Endothelial cell of umbilical vein (primary cell): Measurements from ENCODE around the gene ITSN1. TPM values are rescaled to one million over a fixed set of nuclear protein-coding genes. Genes with fewer than 3 reads are reported as not detected.

Source experiments
- BruUV-seq: library from RNA; stranded (reverse); fragments of 400-500 nt; replicated peaks from 2 replicates; lab custom pipeline; 2021; lab: Mats Ljungman, UMichigan
- CTCF ChIA-PET: fragments of 300-600, 350-600 bp; sonication (Branson Sonifier 250); formaldehyde crosslinking; loops from one replicate; lab custom pipeline; 2021; ENCODE audit warnings: antibody characterized with exemption, inconsistent platforms; lab: Charles Lee
- POLR2A ChIA-PET: fragments of 300-600, 350-600 bp; sonication (Branson Sonifier 250); formaldehyde crosslinking; loops from one replicate; lab custom pipeline; 2021; ENCODE audit warnings: antibody characterized with exemption, inconsistent platforms; lab: Charles Lee
- DNase-seq: peaks from one replicate; pipeline ENCODE4 v3.0.0-alpha.2; 2011; ENCODE audit warnings: low read depth, low spot score
- FAIRE-seq: peaks from 2 replicates; lab custom pipeline; 2011; peaks lifted over from hg19 to GRCh38; lab: Jason Lieb, UNC
- H2AFZ ChIP-seq: 2 replicates; pipeline ENCODE4 v1.6.0; 2012; ENCODE audit warnings: low read depth, low read length, control low read depth, inconsistent platforms
- H3K27ac ChIP-seq: 2 replicates; pipeline ENCODE4 v1.5.1; 2011; ENCODE audit warnings: low read depth, mild to moderate bottlenecking, control low read depth, low read length, moderate library complexity; ENCODE audit not compliant: insufficient read depth
- H3K27me3 ChIP-seq, 2 experiments: 2 replicates each; pipeline versions ENCODE4 v1.6.0 to v1.6.1; 2011; ENCODE audit warnings: low read length in 2 of 2, mixed read lengths in 1 of 2; ENCODE audit not compliant: control insufficient read depth in 2 of 2, insufficient read depth in 2 of 2
- H3K36me3 ChIP-seq, 2 experiments: 2 replicates in 1 of 2; 3 replicates in 1 of 2; pipeline ENCODE4 v1.5.1; 2011; ENCODE audit warnings: low read length in 2 of 2, mild to moderate bottlenecking in 1 of 2, moderate library complexity in 1 of 2; ENCODE audit not compliant: control insufficient read depth in 2 of 2, insufficient read depth in 2 of 2; ENCODE audit errors: extremely low read depth in 1 of 2
- H3K4me1 ChIP-seq: 3 replicates; pipeline ENCODE4 v1.5.1; 2011; ENCODE audit warnings: mild to moderate bottlenecking, low read length; ENCODE audit not compliant: control insufficient read depth, insufficient read depth; ENCODE audit errors: extremely low read depth
- H3K4me2 ChIP-seq: 2 replicates; pipeline ENCODE4 v1.6.1; 2011; ENCODE audit warnings: low read length, control low read depth, mixed read lengths; ENCODE audit not compliant: insufficient read depth
- H3K4me3 ChIP-seq, 3 experiments: fragments of 200-600 bp in 1 of 3; sonication (generic), shearing (Covaris generic) in 1 of 3; replicated peaks in 1 of 3; 2 replicates each; pipeline ENCODE4 v1.5.1; 2011 to 2016; ENCODE audit warnings: control low read depth in 3 of 3, low read length in 3 of 3, mild to moderate bottlenecking in 2 of 3, inconsistent platforms in 1 of 3, low read depth in 1 of 3, moderate library complexity in 1 of 3; ENCODE audit not compliant: insufficient read depth in 1 of 3
- H3K79me2 ChIP-seq: 2 replicates; pipeline ENCODE4 v1.6.0; 2012; ENCODE audit warnings: low read length, inconsistent platforms; ENCODE audit not compliant: control insufficient read depth, insufficient read depth
- H3K9ac ChIP-seq: replicated peaks from 2 replicates; pipeline ENCODE3; 2011; ENCODE audit warnings: low read length, control low read depth; ENCODE audit not compliant: insufficient read depth; ENCODE audit errors: extremely low read depth
- H3K9me1 ChIP-seq: replicated peaks from 3 replicates; pipeline ENCODE4 v1.6.0; 2011; ENCODE audit warnings: mild to moderate bottlenecking, low read length; ENCODE audit not compliant: control insufficient read depth, insufficient read depth; ENCODE audit errors: extremely low read depth
- H3K9me3 ChIP-seq: replicated peaks from 2 replicates; pipeline ENCODE4 v1.5.1; 2012; ENCODE audit warnings: low read length, inconsistent platforms; ENCODE audit not compliant: control insufficient read depth, insufficient read depth
- H4K20me1 ChIP-seq: replicated peaks from 2 replicates; pipeline ENCODE3; 2011; ENCODE audit warnings: mild to moderate bottlenecking, low read length; ENCODE audit not compliant: control insufficient read depth, insufficient read depth; ENCODE audit errors: extremely low read depth
- EZH2 ChIP-seq: IDR thresholded peaks from 2 replicates; pipeline ENCODE4 v1.6.1; 2012; ENCODE audit warnings: borderline replicate concordance, low read depth, mild to moderate bottlenecking, moderate library complexity, low read length, inconsistent platforms; ENCODE audit not compliant: severe bottlenecking
- FOS ChIP-seq: IDR thresholded peaks from 2 replicates; pipeline ENCODE4 v1.6.1; 2011; ENCODE audit warnings: mild to moderate bottlenecking, low read length, moderate library complexity, borderline replicate concordance; ENCODE audit not compliant: insufficient read depth
- GATA2 ChIP-seq: IDR thresholded peaks from 2 replicates; pipeline ENCODE4 v1.7.0; 2011; ENCODE audit warnings: low read depth, mild to moderate bottlenecking, moderate library complexity, mixed read lengths, low read length; ENCODE audit not compliant: insufficient read length, insufficient read depth
- JUN ChIP-seq: IDR thresholded peaks from 2 replicates; pipeline ENCODE4 v1.6.1; 2011; ENCODE audit warnings: borderline replicate concordance, low read depth; ENCODE audit not compliant: insufficient read length, insufficient read depth
- MYC ChIP-seq: IDR thresholded peaks from one replicate; pipeline ENCODE4 v1.6.1; 2011; ENCODE audit warnings: mild to moderate bottlenecking, low read depth, low read length
- POLR2A ChIP-seq: IDR thresholded peaks from 2 replicates; pipeline ENCODE4 v1.6.1; 2012; ENCODE audit warnings: low read depth, mild to moderate bottlenecking, control low read depth, low read length
- POLR2AphosphoS5 ChIP-seq: IDR thresholded peaks from 2 replicates; pipeline ENCODE4 v1.6.1; 2012; ENCODE audit warnings: low read depth, mild to moderate bottlenecking, control low read depth, low read length, moderate library complexity; ENCODE audit not compliant: insufficient read depth
- dilution Hi-C: fragments of 300-500 bp; cut with MboI; formaldehyde crosslinking; loops from one replicate; pipeline ENCODE4 v1.15.0; 2019; ENCODE audit warnings: low sequenced_read_pairs; ENCODE audit not compliant: extremely low pct_ligation_motif_present
- intact Hi-C: fragments of 100-400 bp; cut with micrococcal nuclease; formaldehyde crosslinking; loops from one replicate; pipeline ENCODE4 v1.10.0; 2022
- polyA plus RNA-seq, 4 experiments: library from polyadenylated mRNA; depleted of rRNA in 3 of 4; stranded (reverse) in 3 of 4; unstranded in 1 of 4; fragments of >200 nt; gene quantifications; 2 replicates each; pipeline versions ENCODE4 v1.2.1 to v1.2.3, GENCODE V29; 2011 to 2012; ENCODE audit warnings: missing spikeins in 1 of 4
- total RNA-seq: library from RNA; stranded (reverse); gene quantifications from 2 replicates; pipeline ENCODE4 v1.2.3, GENCODE V29; 2021
- TF ChIP-seq, protein P1 (sequence below), 2 donors: IDR thresholded peaks; 1 replicate in 1 of 2; 2 replicates in 1 of 2; pipeline ENCODE4 v1.5.1; 2011; ENCODE audit warnings: low read length in 2 of 2, mild to moderate bottlenecking in 2 of 2, moderate library complexity in 2 of 2, control low read depth in 1 of 2, inconsistent platforms in 1 of 2, low read depth in 1 of 2; ENCODE audit not compliant: insufficient read depth in 1 of 2; ENCODE audit errors: extremely low read depth in 1 of 2
- TF ChIP-seq, protein P2 (sequence below): IDR thresholded peaks from 2 replicates; pipeline ENCODE4 v1.6.1; 2011; ENCODE audit not compliant: insufficient read depth, insufficient read length

ITSN1 gene
- total and polyA plus RNA-seq, 2 donors (not counting 3 experiments of a cell fraction or from before 2014, with no cell fraction given), result 72.2 to 86.8 TPM

DNA sequence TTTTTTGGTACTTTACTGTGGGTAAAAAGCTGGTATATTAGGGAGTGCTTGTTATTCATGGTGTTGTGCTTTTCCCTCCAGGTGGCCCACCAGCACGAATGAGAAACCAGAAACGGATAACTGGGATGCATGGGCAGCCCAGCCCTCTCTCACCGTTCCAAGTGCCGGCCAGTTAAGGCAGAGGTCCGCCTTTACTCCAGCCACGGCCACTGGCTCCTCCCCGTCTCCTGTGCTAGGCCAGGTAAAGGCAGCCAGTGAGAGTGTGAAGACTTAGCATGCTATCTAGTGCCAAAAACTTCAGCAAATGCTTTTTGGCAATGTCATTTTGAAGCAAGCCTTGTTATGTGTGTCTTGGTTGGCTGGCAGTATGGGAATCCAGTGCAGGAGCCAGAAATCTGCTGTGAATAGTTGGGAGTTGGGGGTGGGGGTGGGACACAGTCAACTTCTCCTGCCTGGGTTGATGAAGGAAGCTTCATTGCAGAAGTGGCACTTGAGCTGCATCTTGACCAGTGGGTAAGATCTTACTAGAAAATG lies 171.6 kb downstream of the ITSN1 start:
- Histone ChIP-seq H3K4me3 (no peak overlapping the region), H4K20me1 (no peaks in the 10 kb centered on the region), H2AFZ (no peak overlapping the region), H3K9me3 (no peaks in the 10 kb centered on the region), H3K79me2 (no peaks in the 10 kb centered on the region), H3K36me3 (peaks cover 16 to 29% of the 10 kb centered on the region in 2 experiments), H3K4me1 (peaks cover 12% of the 10 kb centered on the region), H3K27me3 (no peaks in the 10 kb centered on the region), H3K9ac (no peak overlapping the region), H3K4me2 (no peak overlapping the region), H3K27ac (no peak overlapping the region), H3K9me1 (no peaks in the 10 kb centered on the region)
- dilution Hi-C loops (no loop called here), intact Hi-C loops (loop anchor here (5.0 kb wide), 1 partner anchor 172 kb away; the partner anchor contains the start of genes CRYZL1 and ITSN1)
- POLR2A ChIA-PET, result no interaction called here
- TF ChIP-seq EZH2, result no peak
- no peak for TF ChIP-seq FOS
- no peak for TF ChIP-seq GATA2
- TF ChIP-seq, protein P1, sequence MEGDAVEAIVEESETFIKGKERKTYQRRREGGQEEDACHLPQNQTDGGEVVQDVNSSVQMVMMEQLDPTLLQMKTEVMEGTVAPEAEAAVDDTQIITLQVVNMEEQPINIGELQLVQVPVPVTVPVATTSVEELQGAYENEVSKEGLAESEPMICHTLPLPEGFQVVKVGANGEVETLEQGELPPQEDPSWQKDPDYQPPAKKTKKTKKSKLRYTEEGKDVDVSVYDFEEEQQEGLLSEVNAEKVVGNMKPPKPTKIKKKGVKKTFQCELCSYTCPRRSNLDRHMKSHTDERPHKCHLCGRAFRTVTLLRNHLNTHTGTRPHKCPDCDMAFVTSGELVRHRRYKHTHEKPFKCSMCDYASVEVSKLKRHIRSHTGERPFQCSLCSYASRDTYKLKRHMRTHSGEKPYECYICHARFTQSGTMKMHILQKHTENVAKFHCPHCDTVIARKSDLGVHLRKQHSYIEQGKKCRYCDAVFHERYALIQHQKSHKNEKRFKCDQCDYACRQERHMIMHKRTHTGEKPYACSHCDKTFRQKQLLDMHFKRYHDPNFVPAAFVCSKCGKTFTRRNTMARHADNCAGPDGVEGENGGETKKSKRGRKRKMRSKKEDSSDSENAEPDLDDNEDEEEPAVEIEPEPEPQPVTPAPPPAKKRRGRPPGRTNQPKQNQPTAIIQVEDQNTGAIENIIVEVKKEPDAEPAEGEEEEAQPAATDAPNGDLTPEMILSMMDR (IDR thresholded peaks at IDR 0.05; ENCODE audit: extremely low read depth in 1 of 2, insufficient read depth in 1 of 2, low read depth in 1 of 2, low read length in 2 of 2), result no peak
- TF ChIP-seq MYC, result no peak
- no peak for TF ChIP-seq POLR2AphosphoS5
- TF ChIP-seq JUN, result no peak
- no peak for TF ChIP-seq POLR2A
- TF ChIP-seq, protein P2, sequence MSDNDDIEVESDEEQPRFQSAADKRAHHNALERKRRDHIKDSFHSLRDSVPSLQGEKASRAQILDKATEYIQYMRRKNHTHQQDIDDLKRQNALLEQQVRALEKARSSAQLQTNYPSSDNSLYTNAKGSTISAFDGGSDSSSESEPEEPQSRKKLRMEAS, result no peak
- no TSS peak for BruUV-seq
- DNase-seq (no peak), FAIRE-seq (no peak)
- CTCF ChIA-PET, result no interaction called here
